Kidney (tissue), 14 donors: ENCODE data around the gene CHMP1B. TPM values are rescaled to one million over a fixed set of nuclear protein-coding genes. Genes with fewer than 3 reads are reported as not detected.

Experiments used
- DNase-seq, 5 donors: peaks; one replicate each; pipeline ENCODE4 v3.0.0-alpha.2; 2013 to 2020
- FAIRE-seq: peaks from 2 replicates; lab custom pipeline; 2012; peaks lifted over from hg19 to GRCh38; lab: Jason Lieb, UNC
- H3K27ac ChIP-seq, 2 donors: one replicate each; pipeline ENCODE4 v1.7.0; 2013; ENCODE audit warnings: low read depth in 2 of 2, low read length in 2 of 2, inconsistent platforms in 1 of 2
- H3K27me3 ChIP-seq: one replicate; pipeline ENCODE4 v1.7.1; 2013; ENCODE audit warnings: low read length, inconsistent platforms; ENCODE audit not compliant: control insufficient read depth, insufficient read depth
- H3K36me3 ChIP-seq, 3 donors: one replicate each; pipeline versions ENCODE4 v1.7.0 to v1.7.1; 2013; ENCODE audit warnings: low read length in 3 of 3, control low read depth in 1 of 3, inconsistent platforms in 1 of 3; ENCODE audit not compliant: insufficient read depth in 3 of 3, control insufficient read depth in 2 of 3
- H3K4me1 ChIP-seq, 3 donors: one replicate each; pipeline versions ENCODE4 v1.7.0 to v1.7.1; 2013; ENCODE audit warnings: low read length in 3 of 3, inconsistent platforms in 1 of 3, low read depth in 1 of 3; ENCODE audit not compliant: control insufficient read depth in 2 of 3, insufficient read depth in 2 of 3
- H3K4me3 ChIP-seq, 3 donors: one replicate each; pipeline versions ENCODE4 v1.7.0 to v1.8.1; 2013; ENCODE audit warnings: low read length in 3 of 3, control low read depth in 1 of 3, inconsistent platforms in 1 of 3
- H3K9ac ChIP-seq, 3 donors: one replicate each; pipeline versions ENCODE4 v1.7.0 to v1.7.1; 2013; ENCODE audit warnings: low read length in 3 of 3, control low read depth in 1 of 3, inconsistent platforms in 1 of 3
- H3K9me3 ChIP-seq, 3 donors: one replicate each; pipeline versions ENCODE4 v1.7.0 to v1.7.1; 2013; ENCODE audit warnings: low read length in 3 of 3, control low read depth in 1 of 3, inconsistent platforms in 1 of 3; ENCODE audit not compliant: control insufficient read depth in 2 of 3, insufficient read depth in 1 of 3
- intact Hi-C: fragments of 100-400 bp; cut with DNase I; formaldehyde crosslinking; loops from one replicate; pipeline ENCODE4 v1.11.1; 2022
- polyA plus RNA-seq: library from polyadenylated mRNA; stranded (reverse); fragments of 350-450 nt; fragmentation: Illumina TruSeq; extraction: RNeasy Lipid Tissue Mini Kit (QIAGEN cat#74804); gene quantifications from one replicate; pipeline ENCODE4 v1.2.3, GENCODE V29; 2014; ENCODE audit warnings: low read depth, low replicate concordance; ENCODE audit not compliant: insufficient read depth
- total RNA-seq: library from RNA; stranded (reverse); fragmentation: NEBNext Ultra II Directional; extraction: Animal tissue kit (Norgen Biotek cat#: 25700); gene quantifications from one replicate; pipeline ENCODE4 v1.2.1, GENCODE V29; 2021
- TF ChIP-seq, protein P1 (sequence below): IDR thresholded peaks from 3 replicates; pipeline ENCODE4 v1.5.1; 2012; ENCODE audit warnings: mild to moderate bottlenecking, moderate library complexity, borderline replicate concordance; ENCODE audit not compliant: insufficient read depth; ENCODE audit errors: extremely low read depth
- donor health status: control.
- donor health status: control.
- donor health status: control.
- donor health status: control.
- donor health status: control.
- donor health status: DM: yes; HTN: yes; CAD: no.
- donor health status: Normal renal cell carcinoma (clear cell type).

CHMP1B gene
- total and polyA plus RNA-seq, 2 donors from 2014 or later = 34.5 to 47.4 TPM

DNA sequence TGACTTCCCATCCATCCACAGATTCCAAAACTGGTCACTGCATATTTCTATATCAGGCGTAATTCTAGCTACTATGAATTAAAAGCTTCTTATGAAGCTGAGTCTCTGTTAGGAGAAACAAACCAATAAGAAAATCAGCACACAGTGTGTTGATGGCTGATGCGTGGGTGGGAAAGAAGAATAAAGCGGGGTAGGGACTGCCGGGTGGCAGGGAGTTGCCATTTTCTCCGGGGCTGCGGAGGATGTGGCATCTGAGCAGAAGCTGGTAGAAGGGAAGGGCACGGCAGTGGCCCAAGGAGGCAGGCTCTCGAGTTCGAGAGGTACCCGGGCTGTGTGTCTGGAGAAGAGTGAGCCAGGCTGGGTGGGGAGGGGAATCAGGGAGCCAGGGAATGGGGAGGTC lies 48.6 kb upstream of the CHMP1B start:
- DNase-seq (no peak), FAIRE-seq (no peak)
- Histone ChIP-seq H3K4me3 (no peak overlapping the region), H3K27me3 (no peaks in the 10 kb centered on the region), H3K9me3 (no peaks in the 10 kb centered on the region), H3K9ac (no peak overlapping the region), H3K4me1 (no peaks in the 10 kb centered on the region), H3K36me3 (no peaks in the 10 kb centered on the region), H3K27ac (no peak overlapping the region)
- TF ChIP-seq, protein P1, sequence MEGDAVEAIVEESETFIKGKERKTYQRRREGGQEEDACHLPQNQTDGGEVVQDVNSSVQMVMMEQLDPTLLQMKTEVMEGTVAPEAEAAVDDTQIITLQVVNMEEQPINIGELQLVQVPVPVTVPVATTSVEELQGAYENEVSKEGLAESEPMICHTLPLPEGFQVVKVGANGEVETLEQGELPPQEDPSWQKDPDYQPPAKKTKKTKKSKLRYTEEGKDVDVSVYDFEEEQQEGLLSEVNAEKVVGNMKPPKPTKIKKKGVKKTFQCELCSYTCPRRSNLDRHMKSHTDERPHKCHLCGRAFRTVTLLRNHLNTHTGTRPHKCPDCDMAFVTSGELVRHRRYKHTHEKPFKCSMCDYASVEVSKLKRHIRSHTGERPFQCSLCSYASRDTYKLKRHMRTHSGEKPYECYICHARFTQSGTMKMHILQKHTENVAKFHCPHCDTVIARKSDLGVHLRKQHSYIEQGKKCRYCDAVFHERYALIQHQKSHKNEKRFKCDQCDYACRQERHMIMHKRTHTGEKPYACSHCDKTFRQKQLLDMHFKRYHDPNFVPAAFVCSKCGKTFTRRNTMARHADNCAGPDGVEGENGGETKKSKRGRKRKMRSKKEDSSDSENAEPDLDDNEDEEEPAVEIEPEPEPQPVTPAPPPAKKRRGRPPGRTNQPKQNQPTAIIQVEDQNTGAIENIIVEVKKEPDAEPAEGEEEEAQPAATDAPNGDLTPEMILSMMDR = no peak
- intact Hi-C loops = no loop called here

DNA sequence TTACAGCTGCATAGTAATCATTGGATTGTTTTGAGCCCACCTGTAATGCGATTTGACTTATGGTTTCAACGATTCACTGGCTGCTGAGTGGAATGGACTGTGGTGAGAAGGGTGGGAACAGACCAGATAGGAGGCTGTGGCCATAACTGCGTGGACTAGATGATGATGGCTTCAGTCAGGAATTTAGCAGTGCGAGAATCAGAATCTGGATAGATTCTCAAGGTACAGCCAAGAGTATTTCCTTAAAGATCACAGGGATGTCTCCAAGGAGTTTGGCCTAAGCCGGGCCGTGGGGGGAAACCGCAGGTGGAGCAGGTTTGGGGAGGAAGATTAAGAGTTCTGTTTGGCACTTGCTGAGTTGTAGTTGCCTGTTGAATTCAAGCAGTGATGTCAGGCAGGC lies 44.0 kb upstream of the CHMP1B start:
- Histone ChIP-seq H3K4me1 (no peaks in the 10 kb centered on the region), H3K4me3 (no peak overlapping the region), H3K9me3 (no peaks in the 10 kb centered on the region), H3K27me3 (no peaks in the 10 kb centered on the region), H3K27ac (no peak overlapping the region), H3K9ac (no peak overlapping the region), H3K36me3 (no peaks in the 10 kb centered on the region)
- DNase-seq (no peak), FAIRE-seq (no peak)
- TF ChIP-seq, protein P1 = no peak
- intact Hi-C loops = no loop called here

DNA sequence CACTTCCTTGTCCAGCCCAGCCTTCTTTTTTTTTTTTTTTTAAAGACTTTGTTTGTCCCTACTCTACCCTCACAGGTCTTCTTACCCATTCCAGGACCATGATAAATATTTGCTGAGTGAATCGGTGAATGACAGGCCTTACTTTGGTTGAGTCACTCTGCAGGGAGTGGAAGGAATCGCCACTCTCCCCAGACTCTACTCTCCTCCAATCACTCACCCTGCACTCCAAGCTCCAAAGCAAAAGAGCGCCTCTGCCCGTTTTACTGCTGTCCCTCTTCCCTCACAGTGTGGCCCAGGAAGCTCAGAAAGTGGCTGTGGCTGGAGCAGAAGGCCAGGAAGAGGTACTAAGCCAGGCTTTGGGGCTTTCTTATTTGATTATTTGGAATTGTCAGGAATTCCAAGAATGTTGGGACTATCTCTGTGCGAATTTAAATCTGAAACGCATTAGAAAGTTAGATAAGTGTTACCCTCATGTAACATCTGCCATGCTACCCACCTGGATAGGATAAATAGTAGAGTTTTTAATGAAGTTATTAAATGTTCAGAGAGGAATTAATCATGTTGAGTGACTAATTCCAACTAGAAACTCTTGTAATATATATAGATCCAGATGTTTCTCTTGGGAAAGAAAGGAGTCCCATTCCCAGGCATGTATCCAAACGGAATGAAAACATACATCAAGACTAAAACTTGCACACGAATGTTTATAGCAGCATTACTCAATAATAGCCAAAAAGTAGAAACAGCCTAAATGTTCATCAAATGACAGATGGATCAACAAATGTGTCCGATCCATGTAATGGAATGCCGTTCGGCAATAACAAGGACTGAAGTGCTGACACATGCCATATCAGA lies 43.0 kb upstream of the CHMP1B start:
- DNase-seq = no peak
- H3K4me3 ChIP-seq = no peak overlapping the region
- H3K27me3 ChIP-seq = no peaks in the 10 kb centered on the region
- H3K9ac ChIP-seq = no peak overlapping the region
- H3K9me3 ChIP-seq = no peaks in the 10 kb centered on the region
- H3K27ac ChIP-seq = no peak overlapping the region
- H3K36me3 ChIP-seq = no peaks in the 10 kb centered on the region
- H3K4me1 ChIP-seq = no peaks in the 10 kb centered on the region
- TF ChIP-seq, protein P1 = no peak
- no peak for FAIRE-seq
- intact Hi-C loops = no loop called here

DNA sequence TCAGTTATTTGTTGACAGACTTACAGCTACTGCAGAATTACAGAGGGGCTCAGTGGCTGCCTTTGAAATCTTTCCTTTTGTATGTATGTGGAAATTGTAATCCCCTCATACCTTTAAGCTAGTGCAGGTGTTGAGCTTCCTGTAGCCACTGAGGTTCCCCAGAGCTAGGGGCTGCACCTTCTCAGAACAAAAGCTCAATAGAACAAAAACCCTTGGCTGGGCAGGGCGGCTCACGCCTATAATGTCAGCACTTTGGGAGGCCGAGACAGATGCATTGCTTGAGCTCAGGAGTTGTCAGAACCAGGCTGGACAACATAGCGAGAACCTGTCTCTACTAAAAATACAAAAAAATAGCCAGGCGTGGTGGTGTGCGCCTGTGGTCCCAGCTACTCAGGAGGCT lies 41.3 kb upstream of the CHMP1B start:
- DNase-seq (no peak), FAIRE-seq (no peak)
- Histone ChIP-seq H3K4me3 (no peak overlapping the region), H3K9me3 (no peaks in the 10 kb centered on the region), H3K9ac (no peak overlapping the region), H3K4me1 (no peaks in the 10 kb centered on the region), H3K36me3 (no peaks in the 10 kb centered on the region), H3K27me3 (no peaks in the 10 kb centered on the region), H3K27ac (no peak overlapping the region)
- intact Hi-C loops = no loop called here
- TF ChIP-seq, protein P1 = no peak
